HepG2 (cell line): ENCODE data around the gene SELENOM. TPM values are rescaled to one million over a fixed set of nuclear protein-coding genes. Genes with fewer than 3 reads are reported as not detected.

Experiments
- AGO2 ChIP-seq: fragments of 200-400 bp; formaldehyde crosslinking; optimal IDR thresholded peaks from 2 replicates; pipeline ENCODE3; 2017; ENCODE audit warnings: mild to moderate bottlenecking, low read depth, low read length, moderate library complexity
- DPF2 ChIP-seq: sonication (generic); formaldehyde crosslinking; IDR thresholded peaks from 2 replicates; pipeline ENCODE4 v1.4.0; 2020; ENCODE audit warnings: mild to moderate bottlenecking, low read depth, missing genetic modification reagents, borderline replicate concordance
- ERF ChIP-seq: IDR thresholded peaks from 2 replicates; pipeline ENCODE4 v1.6.1; 2018; ENCODE audit warnings: missing biosample characterization, missing genetic modification reagents
- FIP1L1 ChIP-seq: fragments of 200-400 bp; formaldehyde crosslinking; IDR thresholded peaks from 2 replicates; pipeline ENCODE4 v1.6.1; 2018; ENCODE audit warnings: low read depth, mild to moderate bottlenecking, low read length, moderate library complexity, borderline replicate concordance; ENCODE audit not compliant: insufficient read depth
- GLI4 ChIP-seq: sonication (generic); formaldehyde crosslinking; IDR thresholded peaks from 2 replicates; pipeline ENCODE4 v1.5.1; 2020; ENCODE audit warnings: missing genetic modification reagents, mild to moderate bottlenecking, moderate library complexity, borderline replicate concordance
- HMG20B ChIP-seq: conservative IDR thresholded peaks from 2 replicates; pipeline ENCODE4 v1.6.1; 2016; ENCODE audit warnings: missing genetic modification reagents, missing compliant biosample characterization
- IRX3 ChIP-seq: sonication (generic); formaldehyde crosslinking; IDR thresholded peaks from 2 replicates; pipeline ENCODE4 v1.8.1; 2023; ENCODE audit warnings: mild to moderate bottlenecking, low read depth, missing genetic modification reagents, borderline replicate concordance
- JUND ChIP-seq: sonication (generic); formaldehyde crosslinking; IDR thresholded peaks from 2 replicates; pipeline ENCODE4 v1.8.0; 2022; ENCODE audit warnings: mild to moderate bottlenecking, missing genetic modification reagents
- KDM2A ChIP-seq: sonication (generic); formaldehyde crosslinking; IDR thresholded peaks from 2 replicates; pipeline ENCODE4 v1.4.0; 2020; ENCODE audit warnings: low read depth, missing genetic modification reagents, borderline replicate concordance
- MTF2 ChIP-seq: sonication (generic); formaldehyde crosslinking; IDR thresholded peaks from 2 replicates; pipeline ENCODE4 v1.5.0; 2020; ENCODE audit warnings: missing genetic modification reagents, borderline replicate concordance
- POLR2AphosphoS2 ChIP-seq: IDR thresholded peaks from 2 replicates; pipeline ENCODE4 v1.6.1; 2011; ENCODE audit warnings: low read depth, low read length, improper control_type of control experiment
- RXRA ChIP-seq: sonication (generic); formaldehyde crosslinking; IDR thresholded peaks from 2 replicates; pipeline ENCODE4 v1.5.1; 2020; ENCODE audit warnings: missing genetic modification reagents
- SIX1 ChIP-seq: sonication (generic); formaldehyde crosslinking; IDR thresholded peaks from 2 replicates; pipeline ENCODE4 v1.4.0; 2020; ENCODE audit warnings: missing genetic modification reagents, borderline replicate concordance
- ZFP36L2 ChIP-seq: sonication (generic); formaldehyde crosslinking; IDR thresholded peaks from 2 replicates; pipeline ENCODE4 v1.4.0; 2020; ENCODE audit warnings: missing genetic modification reagents
- ZNF333 ChIP-seq: sonication (generic); formaldehyde crosslinking; IDR thresholded peaks from 2 replicates; pipeline ENCODE4 v1.4.0; 2020; ENCODE audit warnings: mild to moderate bottlenecking, missing genetic modification reagents, borderline replicate concordance
- ZNF652 ChIP-seq: IDR thresholded peaks from 2 replicates; pipeline ENCODE4 v1.6.1; 2016; ENCODE audit warnings: low read depth, borderline replicate concordance
- ZSCAN30 ChIP-seq: sonication (generic); formaldehyde crosslinking; IDR thresholded peaks from 2 replicates; pipeline ENCODE4 v1.5.0; 2020; ENCODE audit warnings: mild to moderate bottlenecking, missing genetic modification reagents
- ZZZ3 ChIP-seq: sonication (generic); formaldehyde crosslinking; IDR thresholded peaks from 2 replicates; pipeline ENCODE4 v1.4.0; 2020; ENCODE audit warnings: missing genetic modification reagents, mild to moderate bottlenecking, borderline replicate concordance
- polyA plus RNA-seq, 8 experiments: library from polyadenylated mRNA; depleted of rRNA in 3 of 8; stranded (reverse) in 7 of 8; unstranded in 1 of 8; fragments of >200 nt; fragmentation: Illumina TruSeq in 4 of 8; extraction: Trizol in 4 of 8; gene quantifications; 2 replicates each; pipeline versions ENCODE4 v1.2.1 to v1.2.3, GENCODE V29; 2011 to 2016; ENCODE audit warnings: low read depth in 4 of 8, missing spikeins in 1 of 8, mixed read lengths in 1 of 8; ENCODE audit not compliant: insufficient read depth in 1 of 8
- total RNA-seq, 5 experiments: library from RNA; depleted of rRNA; stranded (reverse); fragments of >200 nt; fragmentation: Illumina TruSeq; extraction: Trizol; gene quantifications; 2 replicates each; pipeline ENCODE4 v1.2.3, GENCODE V29; 2016; ENCODE audit warnings: low read depth in 1 of 5
- TF ChIP-seq, protein P1 (sequence below): sonication (generic); formaldehyde crosslinking; IDR thresholded peaks from 2 replicates; pipeline ENCODE4 v1.4.0; 2020; ENCODE audit warnings: missing genetic modification reagents
- TF ChIP-seq, protein P2 (sequence below): sonication (generic); formaldehyde crosslinking; IDR thresholded peaks from 2 replicates; pipeline ENCODE4 v1.4.0; 2020; ENCODE audit warnings: missing genetic modification reagents, borderline replicate concordance
- TF ChIP-seq, protein P3 (sequence below): sonication (generic); formaldehyde crosslinking; IDR thresholded peaks from 2 replicates; pipeline ENCODE4 v1.8.1; 2023; ENCODE audit warnings: mild to moderate bottlenecking, moderate library complexity, missing genetic modification reagents
- TF ChIP-seq, protein P4 (sequence below): sonication (generic); formaldehyde crosslinking; IDR thresholded peaks from 2 replicates; pipeline ENCODE4 v1.8.1; 2023; ENCODE audit warnings: mild to moderate bottlenecking, inconsistent platforms, moderate library complexity, missing genetic modification reagents, borderline replicate concordance

The SELENOM gene
- total and polyA plus RNA-seq, 2 of the 13 experiments (the other 11 are each of a cell fraction or from before 2014, with no cell fraction given): 4.1 to 4.3 TPM

DNA sequence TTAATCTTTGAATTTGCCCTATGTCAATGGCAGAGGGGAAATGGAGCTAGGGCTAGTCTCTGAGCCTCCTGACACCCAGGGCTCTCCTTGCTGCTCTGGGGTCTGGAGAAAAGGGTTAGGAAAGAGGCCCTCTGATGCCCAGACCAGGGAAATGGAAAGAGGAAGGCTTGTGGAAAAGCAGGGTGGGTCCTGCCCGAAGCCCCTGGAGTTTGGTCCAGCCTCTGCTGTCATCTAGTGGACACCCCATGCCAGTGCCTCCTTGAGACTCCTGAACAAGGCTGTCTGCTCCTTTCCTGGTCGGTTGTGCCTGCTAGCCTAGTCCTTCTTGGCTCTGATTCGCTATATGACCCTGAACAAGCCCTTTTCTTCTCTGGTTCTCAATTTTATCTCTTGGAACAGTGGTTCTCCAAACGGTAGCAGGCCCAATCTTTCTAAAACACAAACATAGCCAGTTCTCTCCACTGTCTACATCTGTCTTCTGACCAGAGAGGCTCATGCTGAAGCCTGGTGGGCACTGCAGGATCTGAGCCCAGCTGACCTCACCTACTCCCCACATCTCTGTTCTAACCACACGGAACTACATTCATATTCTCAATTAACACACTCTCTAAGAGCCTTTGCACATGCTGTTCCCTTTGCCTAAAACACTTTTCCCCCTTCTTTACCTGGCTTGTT lies 41.7 kb upstream of the SELENOM start (continued):
- TF ChIP-seq GLI4 (CRISPR knock-in tag) (0 out of 2 replicates have a peak, but pooled peaks have one; percentile 26), ZNF333 (no peak), ZFP36L2 (CRISPR knock-in tag) (no peak), KDM2A (CRISPR knock-in tag) (0 out of 2 replicates have a peak, but pooled peaks have one; percentile 50), ZZZ3 (no peak), ZNF652 (no peak), JUND (CRISPR knock-in tag) (no peak), FIP1L1 (no peak), POLR2AphosphoS2 (no peak), MTF2 (CRISPR knock-in tag) (no peak), DPF2 (CRISPR knock-in tag) (no peak), IRX3 (CRISPR knock-in tag) (no peak), AGO2 (no peak), HMG20B (no peak), RXRA (no peak), ZSCAN30 (CRISPR knock-in tag) (no peak), ERF (CRISPR knock-in tag) (peak; percentile 42; the same call in 1 of the 2 replicates), SIX1 (CRISPR knock-in tag) (no peak)
- TF ChIP-seq, protein P1, sequence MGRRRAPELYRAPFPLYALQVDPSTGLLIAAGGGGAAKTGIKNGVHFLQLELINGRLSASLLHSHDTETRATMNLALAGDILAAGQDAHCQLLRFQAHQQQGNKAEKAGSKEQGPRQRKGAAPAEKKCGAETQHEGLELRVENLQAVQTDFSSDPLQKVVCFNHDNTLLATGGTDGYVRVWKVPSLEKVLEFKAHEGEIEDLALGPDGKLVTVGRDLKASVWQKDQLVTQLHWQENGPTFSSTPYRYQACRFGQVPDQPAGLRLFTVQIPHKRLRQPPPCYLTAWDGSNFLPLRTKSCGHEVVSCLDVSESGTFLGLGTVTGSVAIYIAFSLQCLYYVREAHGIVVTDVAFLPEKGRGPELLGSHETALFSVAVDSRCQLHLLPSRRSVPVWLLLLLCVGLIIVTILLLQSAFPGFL (CRISPR knock-in tag): no peak
- TF ChIP-seq, protein P2, sequence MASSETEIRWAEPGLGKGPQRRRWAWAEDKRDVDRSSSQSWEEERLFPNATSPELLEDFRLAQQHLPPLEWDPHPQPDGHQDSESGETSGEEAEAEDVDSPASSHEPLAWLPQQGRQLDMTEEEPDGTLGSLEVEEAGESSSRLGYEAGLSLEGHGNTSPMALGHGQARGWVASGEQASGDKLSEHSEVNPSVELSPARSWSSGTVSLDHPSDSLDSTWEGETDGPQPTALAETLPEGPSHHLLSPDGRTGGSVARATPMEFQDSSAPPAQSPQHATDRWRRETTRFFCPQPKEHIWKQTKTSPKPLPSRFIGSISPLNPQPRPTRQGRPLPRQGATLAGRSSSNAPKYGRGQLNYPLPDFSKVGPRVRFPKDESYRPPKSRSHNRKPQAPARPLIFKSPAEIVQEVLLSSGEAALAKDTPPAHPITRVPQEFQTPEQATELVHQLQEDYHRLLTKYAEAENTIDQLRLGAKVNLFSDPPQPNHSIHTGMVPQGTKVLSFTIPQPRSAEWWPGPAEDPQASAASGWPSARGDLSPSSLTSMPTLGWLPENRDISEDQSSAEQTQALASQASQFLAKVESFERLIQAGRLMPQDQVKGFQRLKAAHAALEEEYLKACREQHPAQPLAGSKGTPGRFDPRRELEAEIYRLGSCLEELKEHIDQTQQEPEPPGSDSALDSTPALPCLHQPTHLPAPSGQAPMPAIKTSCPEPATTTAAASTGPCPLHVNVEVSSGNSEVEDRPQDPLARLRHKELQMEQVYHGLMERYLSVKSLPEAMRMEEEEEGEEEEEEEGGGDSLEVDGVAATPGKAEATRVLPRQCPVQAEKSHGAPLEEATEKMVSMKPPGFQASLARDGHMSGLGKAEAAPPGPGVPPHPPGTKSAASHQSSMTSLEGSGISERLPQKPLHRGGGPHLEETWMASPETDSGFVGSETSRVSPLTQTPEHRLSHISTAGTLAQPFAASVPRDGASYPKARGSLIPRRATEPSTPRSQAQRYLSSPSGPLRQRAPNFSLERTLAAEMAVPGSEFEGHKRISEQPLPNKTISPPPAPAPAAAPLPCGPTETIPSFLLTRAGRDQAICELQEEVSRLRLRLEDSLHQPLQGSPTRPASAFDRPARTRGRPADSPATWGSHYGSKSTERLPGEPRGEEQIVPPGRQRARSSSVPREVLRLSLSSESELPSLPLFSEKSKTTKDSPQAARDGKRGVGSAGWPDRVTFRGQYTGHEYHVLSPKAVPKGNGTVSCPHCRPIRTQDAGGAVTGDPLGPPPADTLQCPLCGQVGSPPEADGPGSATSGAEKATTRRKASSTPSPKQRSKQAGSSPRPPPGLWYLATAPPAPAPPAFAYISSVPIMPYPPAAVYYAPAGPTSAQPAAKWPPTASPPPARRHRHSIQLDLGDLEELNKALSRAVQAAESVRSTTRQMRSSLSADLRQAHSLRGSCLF: no peak
- TF ChIP-seq, protein P3, sequence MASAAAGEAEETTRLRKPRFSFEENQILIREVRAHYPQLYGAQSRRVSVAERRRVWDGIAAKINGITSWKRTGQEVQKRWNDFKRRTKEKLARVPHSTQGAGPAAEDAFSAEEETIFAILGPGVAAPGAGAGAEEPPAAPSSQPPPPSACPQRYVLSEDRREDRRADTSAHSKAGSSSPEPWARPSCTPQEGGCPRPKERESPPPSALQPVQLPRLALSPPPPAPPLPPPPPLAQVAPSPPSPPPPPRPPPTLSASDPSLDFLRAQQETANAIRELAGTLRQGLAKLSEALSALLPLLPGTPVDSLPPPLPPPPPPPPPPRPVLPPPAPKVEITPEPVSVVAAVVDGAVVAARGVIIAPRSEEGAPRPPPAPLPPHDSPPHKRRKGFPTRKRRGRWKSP: no peak
- TF ChIP-seq, protein P4, sequence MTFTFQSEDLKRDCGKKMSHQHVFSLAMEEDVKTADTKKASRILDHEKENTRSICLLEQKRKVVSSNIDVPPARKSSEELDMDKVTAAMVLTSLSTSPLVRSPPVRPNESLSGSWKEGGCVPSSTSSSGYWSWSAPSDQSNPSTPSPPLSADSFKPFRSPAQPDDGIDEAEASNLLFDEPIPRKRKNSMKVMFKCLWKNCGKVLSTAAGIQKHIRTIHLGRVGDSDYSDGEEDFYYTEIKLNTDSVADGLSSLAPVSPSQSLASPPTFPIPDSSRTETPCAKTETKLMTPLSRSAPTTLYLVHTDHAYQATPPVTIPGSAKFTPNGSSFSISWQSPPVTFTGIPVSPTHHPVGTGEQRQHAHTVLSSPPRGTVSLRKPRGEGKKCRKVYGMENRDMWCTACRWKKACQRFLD (CRISPR knock-in tag): 0 out of 2 replicates have a peak, but pooled peaks have one; percentile 46
